Medulla oblongata (tissue), 1 donor: ENCODE measurements around the gene NPEPL1.
"Not testable (repeated sequence)": the region's sequence is repeated elsewhere in the genome, so short reads cannot be mapped to it uniquely, and the experiment has no call there.

Experiments used
- DNase-seq: peaks from one replicate; pipeline ENCODE4 v3.0.0-alpha.2; 2015; ENCODE audit errors: extremely low spot score

The NPEPL1 gene, protein sequence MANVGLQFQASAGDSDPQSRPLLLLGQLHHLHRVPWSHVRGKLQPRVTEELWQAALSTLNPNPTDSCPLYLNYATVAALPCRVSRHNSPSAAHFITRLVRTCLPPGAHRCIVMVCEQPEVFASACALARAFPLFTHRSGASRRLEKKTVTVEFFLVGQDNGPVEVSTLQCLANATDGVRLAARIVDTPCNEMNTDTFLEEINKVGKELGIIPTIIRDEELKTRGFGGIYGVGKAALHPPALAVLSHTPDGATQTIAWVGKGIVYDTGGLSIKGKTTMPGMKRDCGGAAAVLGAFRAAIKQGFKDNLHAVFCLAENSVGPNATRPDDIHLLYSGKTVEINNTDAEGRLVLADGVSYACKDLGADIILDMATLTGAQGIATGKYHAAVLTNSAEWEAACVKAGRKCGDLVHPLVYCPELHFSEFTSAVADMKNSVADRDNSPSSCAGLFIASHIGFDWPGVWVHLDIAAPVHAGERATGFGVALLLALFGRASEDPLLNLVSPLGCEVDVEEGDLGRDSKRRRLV

DNA sequence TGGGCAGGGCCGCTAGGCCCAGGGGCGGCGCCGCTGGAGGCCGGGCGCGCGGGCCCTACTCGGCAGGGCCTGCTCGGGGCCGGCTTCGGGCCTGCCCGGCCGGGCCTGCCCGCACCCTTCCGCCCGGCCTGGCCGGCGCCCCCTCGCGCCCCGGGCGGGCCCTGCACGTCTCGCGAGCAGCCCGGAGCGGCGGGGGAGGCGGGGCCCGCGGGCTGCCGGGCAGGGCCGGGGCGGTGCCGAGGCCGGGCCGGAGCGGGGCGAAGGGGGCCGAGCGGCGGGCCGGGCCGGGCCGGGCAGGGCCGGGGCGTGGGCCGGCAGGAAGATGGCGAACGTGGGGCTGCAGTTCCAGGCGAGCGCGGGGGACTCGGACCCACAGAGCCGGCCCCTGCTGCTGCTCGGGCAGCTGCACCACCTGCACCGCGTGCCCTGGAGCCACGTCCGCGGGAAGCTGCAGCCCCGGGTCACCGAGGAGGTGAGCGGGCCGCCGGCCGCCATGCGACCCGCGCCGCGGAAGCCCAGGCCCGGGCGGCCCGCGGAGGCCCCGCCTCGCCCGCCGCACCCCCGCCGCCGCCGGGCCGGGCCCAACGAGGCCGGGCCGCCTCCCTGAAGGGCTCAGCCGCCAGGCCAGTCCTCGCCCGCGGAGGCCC lies at the start of gene NPEPL1:
NPEPL1 (plus strand) TSS at position 222 of the 647 bp plus-strand sequence; CDS start at position 323, 101 bp downstream.
- DNase-seq: peak; percentile 71

DNA sequence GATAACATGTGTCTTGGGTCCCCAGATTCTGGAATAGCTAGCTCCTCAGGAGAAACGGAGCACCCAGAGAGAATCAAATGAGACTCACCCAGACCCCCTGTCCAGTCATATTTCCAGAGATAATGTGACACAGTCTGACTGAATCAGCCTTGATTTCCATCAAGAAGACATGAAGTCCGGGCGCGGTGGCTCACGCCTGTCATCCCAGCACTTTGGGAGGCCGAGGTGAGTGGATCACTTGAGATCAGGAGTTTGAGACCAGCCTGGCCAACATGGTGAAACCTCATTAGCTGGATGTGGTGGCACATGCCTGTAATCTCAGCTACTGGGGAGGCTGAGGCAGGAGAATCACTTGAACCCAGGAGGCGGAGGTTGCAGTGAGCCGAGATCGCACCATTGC lies 49.7 kb upstream of the NPEPL1 start:
- not testable (repeated sequence) for DNase-seq

DNA sequence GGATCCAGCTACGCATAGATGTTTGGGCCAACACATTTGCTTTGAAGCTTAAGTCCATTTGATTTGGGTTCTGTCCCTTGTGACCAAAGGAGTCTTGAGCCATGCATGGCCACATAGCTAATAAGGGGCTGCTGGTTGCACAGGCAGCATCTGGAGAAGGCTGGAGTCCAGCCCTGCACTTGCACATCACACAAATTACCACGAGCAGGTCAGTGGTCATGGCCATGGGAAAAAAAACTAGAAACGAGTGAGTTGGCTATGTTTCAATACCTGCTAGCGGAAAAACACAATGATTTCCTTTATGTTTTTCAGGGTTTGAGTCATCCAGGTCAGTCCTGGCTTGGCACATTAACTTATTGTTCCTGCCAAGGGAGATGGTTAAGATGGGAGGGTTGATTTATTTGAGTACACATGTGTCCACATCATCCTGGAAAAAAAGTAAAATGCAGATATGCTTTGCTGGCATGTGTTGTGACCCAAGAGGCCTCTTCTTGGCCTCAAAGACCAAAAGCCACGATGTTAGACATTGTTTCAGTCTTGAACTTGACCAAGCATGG lies 47.1 kb upstream of the NPEPL1 start:
- no peak for DNase-seq

DNA sequence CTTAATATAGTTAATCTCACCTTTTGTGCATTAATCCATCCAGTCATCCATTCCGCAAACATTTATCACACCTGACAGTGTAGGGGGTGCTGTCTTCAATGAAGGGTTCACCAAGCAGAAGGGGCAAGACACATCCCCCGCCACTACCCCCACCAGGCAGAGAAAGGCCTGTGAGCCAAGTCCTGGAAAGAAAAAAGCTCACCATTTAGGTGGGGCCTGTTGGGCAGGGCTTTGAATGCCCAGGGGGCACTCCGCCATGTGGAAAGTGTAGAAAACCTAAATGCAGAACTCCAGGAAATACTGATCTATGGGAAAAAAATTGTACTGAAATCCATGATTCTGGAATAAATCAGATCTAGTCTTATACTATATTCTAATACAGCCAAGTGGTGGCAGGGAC lies 46.3 kb upstream of the NPEPL1 start:
- no peak for DNase-seq

DNA sequence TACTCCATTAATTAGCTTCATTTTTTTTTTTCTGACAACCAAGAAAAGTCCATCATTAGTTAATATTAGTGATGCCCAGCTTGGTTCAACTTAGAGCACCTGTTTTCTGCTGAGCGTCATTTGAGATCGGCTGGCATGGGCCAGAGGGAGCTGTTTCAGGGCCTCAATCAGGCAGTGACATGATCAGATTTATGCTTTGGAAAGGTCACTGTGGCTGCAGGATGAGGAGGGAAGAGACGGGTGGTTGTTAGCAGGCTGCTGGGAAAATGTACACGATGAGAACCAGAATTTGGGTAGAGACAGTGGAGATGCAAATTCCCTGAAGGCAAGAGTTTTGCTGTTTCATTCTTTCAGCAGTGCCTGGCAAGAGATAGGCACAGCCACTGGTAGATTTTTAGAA lies 45.9 kb upstream of the NPEPL1 start:
- no peak for DNase-seq

DNA sequence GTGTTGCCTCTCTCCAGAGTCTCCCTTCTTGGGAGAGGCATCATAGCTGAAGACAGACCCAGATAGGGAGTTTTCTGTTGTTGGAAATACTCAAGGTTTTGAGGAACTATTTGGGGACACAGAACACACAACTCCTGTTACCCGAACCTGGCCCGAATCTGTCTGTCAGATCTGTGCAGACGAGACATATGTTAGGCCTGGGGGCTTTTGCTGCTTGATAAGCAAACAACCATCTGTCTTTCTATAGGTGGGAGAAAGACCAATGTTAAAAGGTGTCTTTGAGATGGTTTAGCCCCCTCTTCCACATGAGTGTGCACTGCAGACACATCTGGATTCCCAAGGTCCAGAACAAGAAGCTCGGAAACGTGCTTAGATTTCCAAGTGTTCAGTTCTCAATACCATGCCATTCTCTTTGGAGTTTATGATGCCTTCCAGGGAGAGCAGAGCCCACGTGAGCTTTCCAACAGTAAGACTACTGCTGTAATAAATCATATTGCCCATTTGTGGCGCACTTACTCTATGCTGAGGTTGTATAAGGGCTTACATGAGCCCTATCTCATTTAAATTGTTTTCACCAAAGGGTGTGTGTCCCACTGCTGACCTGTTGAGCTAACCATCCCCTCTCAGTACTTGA lies 45.3 kb upstream of the NPEPL1 start:
- DNase-seq: no peak

DNA sequence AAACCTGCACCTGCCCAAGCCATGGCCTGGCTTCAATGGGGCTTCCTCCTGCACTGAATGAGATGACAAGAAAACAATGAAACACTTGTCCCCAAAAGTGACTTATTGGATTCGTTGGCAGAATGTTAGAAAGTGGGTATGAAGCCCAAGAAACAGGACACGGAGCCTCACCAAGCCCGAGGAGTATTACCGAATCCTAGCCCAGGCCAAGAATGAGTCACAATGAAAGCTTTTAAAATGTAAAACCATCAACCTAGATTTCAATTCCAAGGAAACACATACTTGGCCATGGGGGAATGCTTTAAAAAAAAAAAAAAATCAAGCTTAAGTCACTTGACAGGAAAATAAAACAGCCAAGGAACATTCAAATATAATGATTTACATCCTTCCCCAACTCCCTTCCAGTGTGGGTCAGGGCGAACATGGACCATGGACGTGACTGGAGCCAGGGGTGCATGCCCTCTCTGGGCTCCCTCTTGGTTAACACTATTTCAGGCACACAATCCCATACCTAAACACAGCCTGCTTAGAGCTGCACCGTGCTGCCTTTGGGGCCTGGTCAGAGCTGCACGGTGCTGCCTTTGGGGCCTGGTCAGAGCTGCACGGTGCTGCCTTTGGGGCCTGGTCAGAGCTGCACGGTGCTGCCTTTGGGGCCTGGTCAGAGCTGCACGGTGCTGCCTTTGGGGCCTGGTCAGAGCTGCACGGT lies 44.7 kb upstream of the NPEPL1 start:
- DNase-seq: peak; percentile 74

DNA sequence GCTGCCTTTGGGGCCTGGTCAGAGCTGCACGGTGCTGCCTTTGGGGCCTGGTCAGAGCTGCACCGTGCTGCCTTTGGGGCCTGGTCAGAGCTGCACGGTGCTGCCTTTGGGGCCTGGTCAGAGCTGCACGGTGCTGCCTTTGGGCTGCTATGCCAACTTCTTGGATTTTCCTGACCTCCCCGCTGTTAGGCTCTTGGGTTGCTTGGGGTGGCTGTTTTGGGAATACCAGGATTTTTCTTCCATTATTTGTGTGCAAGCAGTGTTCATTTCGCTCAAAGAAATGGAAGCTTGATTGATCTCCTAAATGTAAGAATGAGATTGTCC lies 44.1 kb upstream of the NPEPL1 start:
- DNase-seq: not testable (repeated sequence)

DNA sequence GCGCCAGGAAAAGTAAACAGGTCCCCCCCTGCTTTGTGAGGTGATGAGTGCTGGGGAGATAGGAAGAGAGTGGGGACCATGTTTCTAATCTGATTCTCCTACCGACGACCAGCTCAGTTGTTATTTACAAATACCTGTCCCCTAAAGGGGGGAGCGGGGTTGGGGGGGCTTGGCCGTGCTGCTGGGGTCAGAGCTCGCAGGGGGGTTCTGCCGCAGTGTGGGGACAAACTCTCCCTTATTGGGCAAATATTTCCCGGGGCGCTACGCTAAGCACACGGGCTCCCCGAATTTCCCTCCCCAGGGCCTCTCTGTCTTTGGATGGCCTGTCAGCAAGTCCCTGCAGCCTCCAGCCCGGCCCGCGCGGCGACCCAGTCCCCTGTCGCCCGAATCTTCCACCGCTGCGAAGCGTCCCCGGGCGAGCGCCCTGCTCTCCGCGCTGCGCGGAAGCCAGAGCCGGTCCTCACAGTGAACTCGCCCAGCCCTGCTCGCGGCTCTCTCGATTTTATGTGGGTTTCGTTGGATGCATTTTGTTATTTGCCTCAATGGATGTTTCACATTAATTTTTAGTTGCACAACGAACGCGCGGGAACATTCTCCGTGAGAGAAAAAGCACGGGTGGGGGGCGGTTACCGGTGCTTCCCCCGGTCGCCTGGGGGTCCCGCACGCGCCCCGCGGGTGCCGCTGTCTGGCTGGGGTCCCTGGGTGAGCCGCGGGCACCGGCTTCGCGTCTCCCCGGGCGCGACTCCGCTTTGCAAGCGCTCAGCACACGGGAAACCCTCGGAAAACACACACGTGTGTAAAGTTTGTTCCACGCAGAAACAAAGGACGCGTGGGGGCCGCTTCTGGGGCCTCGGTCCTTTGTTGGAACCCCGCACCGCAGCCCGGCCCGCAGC lies 43.1 kb upstream of the NPEPL1 start:
- DNase-seq: no peak

DNA sequence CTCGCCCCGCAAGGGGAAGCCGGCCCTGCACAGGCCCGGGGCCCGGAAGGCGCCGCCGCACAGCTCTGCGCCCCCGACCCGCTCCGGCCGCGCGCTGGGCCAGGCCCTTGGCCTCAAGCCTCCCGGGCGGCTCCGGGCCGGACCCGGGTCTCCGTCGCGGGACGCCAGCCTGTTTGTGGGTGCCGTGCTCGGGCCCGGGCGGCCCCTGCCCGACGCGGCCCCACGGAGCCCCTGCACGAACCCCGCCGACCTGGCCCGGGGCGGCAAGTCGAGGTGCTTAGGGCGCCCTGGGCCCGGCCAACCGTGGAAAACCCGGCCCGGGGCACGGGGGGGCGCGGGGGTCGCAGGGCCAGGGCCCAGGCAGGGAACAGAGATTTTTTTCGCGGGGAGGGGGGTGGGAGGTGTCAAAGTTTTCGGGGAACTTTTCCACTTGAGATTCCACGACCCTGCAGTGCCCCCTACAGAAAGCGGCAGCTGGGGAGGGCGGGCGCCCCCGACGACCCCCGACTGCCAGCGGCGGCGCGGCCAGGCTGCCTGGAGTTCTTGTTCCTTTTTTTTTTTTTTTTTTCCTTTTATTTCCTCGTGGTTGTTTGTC lies 42.3 kb upstream of the NPEPL1 start:
- DNase-seq: no peak

DNA sequence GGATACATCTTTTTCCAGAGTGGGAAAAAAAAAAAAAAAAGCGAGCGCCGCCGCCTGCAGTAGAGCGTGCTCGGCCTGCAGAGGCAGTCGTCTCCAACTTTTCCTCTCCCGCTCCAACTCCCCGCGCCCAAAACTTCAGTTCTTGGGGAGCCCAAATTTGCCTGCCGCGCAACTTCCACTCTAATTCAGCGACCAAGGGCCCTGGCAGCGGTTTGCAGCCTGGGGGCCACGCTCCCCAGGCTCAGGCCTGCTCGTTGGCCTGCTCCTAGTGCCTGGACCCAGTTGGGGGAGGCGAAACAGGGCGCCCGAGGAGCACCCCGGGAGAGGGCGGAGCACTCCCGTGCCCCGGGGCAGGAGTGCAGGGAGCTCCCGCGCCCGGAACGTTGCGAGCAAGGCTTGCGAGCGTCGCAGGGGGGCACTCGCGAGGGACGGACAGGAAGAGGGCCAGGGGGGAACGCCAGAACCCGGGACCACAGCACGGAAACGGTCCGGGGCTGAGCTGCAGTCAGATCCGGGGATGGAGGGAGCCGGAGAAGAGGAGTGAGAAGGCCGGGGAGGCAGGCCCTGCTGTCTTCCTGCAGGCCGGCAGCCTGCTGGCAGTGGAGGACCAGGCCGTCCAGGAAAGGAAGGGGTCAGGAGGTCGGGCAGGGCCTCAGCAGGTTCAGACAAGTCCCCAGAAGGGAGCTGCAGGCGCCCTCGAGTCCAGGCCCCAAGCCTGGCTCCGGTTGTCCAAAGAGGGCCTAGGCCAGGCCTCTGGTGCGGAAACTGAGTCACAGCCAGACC lies 41.6 kb upstream of the NPEPL1 start, which contains the start of gene STX16:
STX16 (plus strand) TSS at position 508 of the 783 bp plus-strand sequence. CDS start 724 bp downstream, outside the sequence.
- DNase-seq: peak; percentile 94

DNA sequence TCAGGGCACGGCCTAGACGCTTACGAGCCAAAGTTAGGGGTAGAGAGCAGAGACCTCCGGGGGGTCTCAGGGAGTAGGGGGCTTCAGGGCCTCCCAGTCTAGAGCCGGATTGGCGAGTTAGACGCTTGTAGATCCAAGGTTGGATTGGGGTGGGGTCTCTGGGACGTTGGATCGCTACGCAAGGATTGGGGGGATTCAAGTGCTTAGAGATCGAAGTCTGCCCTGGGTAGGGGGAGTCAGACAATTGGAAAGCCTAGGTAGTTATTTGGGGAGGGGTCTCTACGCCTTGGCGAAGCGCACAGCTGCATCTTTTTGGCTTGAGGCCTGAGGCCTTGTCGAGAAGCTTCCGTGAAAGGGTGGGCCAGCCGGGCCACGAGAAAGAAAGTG lies 41.0 kb upstream of the NPEPL1 start:
- DNase-seq: peak; percentile 84

DNA sequence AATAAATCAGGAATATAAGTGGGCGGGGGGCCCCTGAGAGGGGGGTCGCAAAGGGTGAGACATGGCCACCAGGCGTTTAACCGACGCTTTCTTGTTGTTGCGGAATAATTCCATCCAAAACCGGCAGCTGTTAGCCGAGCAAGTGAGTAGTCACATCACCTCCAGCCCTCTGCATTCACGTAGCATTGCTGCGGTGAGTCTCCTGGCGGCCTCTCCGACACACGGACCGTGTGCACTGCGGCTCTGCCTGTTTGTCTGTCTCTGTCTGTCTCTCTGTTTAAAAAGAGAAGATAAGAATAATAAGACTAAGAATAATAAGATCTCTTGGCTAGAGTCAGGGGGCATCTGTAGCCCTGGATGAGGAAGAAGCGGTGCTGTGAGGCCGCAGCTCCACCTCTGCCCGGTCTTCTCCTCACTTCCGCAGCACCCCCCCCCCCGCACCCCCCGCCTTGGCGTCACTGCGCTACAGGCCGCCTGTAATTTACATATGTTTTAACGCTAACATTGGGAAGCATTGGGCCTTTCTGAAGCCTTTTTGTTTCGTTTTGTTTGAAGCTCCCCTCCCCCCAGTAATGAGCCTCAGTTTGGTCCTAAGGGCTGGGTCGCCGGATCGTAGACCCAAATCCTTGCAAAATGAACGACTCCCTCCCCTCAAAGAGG lies 40.5 kb upstream of the NPEPL1 start:
- DNase-seq: peak; percentile 68

DNA sequence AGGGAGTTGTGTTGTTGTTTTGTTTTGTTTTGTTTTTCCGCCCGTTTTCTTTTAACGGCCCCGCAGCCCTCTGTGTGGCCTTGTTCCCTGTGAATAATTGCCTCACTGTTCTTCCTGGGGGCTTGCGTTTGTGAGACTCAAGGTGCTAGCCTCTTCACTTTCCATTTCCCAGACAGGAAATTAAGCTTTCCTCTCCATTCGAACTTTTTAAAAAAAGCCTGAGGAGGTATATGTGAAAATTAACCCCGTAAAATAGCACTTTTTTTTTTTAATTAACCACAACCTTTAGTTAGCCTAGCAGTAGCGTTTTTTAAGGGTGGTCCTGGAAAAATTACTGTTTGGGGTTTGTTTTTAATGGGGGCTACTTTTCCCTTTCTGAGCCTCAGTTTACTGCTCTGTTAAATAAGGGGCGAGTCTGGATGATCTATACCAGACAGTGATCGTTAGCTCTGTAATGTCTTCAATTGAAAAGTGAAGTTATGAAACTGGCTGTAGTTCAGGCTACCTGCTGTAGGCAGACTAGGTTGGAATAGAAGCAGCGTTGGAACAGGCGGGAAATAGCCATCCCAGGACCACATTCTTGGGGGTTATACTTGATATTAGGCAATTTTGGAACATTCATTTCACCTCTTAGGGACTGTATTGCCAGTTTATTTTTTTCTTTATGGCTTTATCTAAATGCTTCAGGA lies 39.9 kb upstream of the NPEPL1 start:
- no peak for DNase-seq

DNA sequence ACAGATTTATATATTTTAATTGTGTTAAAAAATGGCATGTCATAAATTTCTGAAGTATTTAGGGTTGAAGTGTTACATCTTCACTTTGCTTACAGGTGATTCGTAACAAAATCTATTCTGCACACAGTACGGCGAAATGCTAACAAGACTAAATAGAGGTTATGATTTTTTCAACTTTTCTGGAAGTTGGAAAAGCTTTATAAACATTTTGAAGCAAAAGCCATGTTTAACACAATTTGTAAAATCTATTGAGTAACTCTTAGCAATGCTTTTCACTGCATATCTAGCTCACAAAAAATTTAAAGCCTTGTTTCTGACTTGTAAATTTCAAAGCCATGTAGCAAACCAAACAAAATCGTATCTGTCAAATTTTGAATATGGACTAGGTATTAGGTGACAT lies 38.3 kb upstream of the NPEPL1 start:
- no peak for DNase-seq

DNA sequence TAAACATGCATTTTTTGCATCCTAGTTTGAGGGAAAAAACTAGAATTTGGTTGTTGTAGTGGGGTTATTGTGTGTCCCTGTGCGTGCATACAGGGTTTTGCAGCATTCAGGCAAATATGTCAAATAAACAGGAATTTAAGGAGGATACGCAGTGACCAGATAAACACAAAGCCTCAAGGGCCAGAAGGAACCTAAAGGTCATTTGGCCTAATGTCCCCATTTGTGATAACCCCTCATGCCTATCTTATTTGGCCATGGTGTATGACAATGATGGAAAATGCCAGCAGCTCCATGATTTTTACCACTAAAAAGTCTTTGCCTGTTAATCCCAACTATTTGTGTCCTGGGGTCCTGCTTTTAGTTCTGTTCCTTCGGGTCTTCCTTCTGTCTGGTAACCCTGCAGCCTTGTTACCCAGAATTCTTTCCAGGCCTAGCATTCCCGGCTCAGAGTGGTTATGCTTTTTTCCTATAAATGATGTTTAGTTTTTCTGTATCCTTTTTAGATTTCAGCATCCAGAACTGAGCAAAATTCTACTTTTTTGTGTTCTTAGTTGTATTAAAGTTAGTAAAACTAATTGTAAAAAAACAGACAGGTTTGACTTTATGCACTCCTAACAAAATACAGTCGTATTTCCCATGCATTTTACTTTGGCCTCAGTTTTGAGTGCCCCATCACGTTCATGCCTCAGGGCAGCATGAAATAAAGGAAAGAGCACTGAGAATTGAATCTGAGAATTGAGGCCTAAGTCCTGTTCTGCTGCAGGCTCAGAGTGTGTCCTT lies 37.1 kb upstream of the NPEPL1 start:
- DNase-seq: no peak

DNA sequence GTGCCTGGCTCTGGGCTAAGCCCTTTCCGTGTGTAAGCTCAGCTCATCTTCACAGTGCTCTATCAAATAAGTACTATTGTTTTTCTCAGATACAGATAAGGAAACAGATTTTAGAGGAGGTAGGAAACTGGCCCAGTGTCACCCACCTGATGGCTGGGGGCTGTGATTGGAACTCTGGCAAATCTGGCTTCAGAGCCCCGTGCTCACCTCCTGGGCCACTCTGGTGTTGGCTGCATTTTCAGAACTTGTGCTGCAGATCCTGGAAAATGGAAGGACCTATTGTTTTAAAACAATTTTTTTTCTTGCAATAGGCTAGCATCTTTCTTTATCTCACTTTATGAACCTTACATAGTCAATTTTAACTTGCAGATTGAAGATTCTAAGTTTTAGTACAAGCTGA lies 35.8 kb upstream of the NPEPL1 start:
- DNase-seq: no peak
